GM23248 (cell line): ENCODE data around the gene LRRK2.

Experiments used
- EZH2 ChIP-seq: fragments of 200-600 bp; sonication (generic); IDR thresholded peaks from 2 replicates; pipeline ENCODE4 v1.6.1; 2018; ENCODE audit warnings: antibody characterized with exemption, mild to moderate bottlenecking; ENCODE audit not compliant: insufficient read depth, poor library complexity, severe bottlenecking
- EZH2phosphoT487 ChIP-seq: fragments of 200-600 bp; sonication (generic); IDR thresholded peaks from 2 replicates; pipeline ENCODE4 v1.6.1; 2018; ENCODE audit warnings: antibody characterized with exemption, moderate library complexity, mild to moderate bottlenecking, low read depth; ENCODE audit not compliant: insufficient read depth

- TF ChIP-seq EZH2phosphoT487 (no peak), EZH2 (no peak)
Measured at GRCh38 chr12:40208707-40209446, 15.9 kb upstream of the LRRK2 start.
